HG03575 (cell line): ENCODE measurements around the gene UBL4A.

ENCODE experiments used
- ATAC-seq: cut with Tn5 transposase; IDR thresholded peaks from one replicate; pipeline ENCODE4 v1.9.1; 2021; ENCODE audit not compliant: unreplicated experiment, insufficient number of reproducible peaks, low FRiP score; ENCODE audit errors: extremely low read depth

Gene UBL4A

GRCh38 chrX:154444755-154445246, 41.6 kb downstream of the UBL4A start:
- no peak for ATAC-seq

DNA sequence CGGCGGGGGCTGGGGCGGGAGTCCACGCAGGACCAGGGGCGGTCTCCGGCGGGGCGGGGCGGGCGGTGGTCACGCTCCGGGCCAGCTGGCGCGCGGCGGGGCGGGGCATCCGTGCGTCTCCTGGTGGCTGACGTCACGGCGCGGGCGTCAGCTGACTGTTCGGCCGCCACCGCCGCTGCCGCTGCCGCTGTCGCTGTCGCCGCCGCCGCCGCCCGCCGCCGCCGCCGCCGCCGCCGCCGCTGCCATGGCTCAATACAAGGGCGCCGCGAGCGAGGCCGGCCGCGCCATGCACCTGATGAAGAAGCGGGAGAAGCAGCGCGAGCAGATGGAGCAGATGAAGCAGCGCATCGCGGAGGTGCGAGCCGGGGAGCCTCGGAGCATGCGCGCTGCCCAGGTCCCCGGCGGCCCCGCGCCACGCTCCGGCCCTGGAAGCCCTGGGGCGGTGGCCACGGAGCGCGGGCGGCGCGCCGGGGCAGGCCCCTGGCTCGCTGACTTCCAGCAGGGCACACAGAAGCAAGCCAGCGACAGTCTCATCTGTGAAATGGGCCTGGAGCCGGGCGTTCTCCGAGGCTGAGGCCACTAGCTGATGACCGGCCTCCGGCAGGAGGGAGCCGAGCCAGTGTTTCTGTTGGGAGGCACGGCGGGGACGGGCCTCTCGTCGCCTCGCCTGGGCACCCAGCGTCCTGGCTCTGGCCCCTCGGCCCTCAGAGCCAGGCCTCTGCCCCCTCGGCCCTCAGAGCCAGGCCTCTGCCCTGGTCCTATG, 42.2 kb downstream of the UBL4A start, which contains the start of gene FAM50A:
Gene FAM50A (plus strand): TSS at position 150 of the 763 bp plus-strand sequence. CDS start 95 bp downstream, at position 245.
- no peak for ATAC-seq

GRCh38 chrX:154443479-154443910, 42.9 kb downstream of the UBL4A start:
- no peak for ATAC-seq

- no peak for ATAC-seq
Observed at GRCh38 chrX:154441984-154442707, 44.3 kb downstream of the UBL4A start.

DNA sequence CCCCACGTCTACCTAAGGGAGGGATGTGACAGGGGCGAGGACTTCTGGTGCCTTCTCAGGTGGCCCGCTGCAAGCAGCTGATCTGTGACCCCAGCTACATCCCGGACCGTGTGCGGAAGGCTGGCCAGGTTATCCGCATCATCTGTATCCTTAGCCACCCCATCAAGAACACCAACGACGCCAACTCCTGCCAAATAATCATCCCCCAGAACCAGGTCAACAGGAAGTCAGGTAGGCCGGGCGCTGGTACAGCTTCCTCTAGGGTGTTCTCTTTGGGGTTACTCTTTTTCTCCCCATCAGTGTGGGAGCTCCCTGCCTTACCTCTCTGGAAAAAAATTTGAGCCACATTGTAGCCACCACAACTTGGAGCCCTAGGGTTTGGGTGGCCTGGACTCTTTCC, 44.9 kb downstream of the UBL4A start:
- ATAC-seq: no peak

DNA sequence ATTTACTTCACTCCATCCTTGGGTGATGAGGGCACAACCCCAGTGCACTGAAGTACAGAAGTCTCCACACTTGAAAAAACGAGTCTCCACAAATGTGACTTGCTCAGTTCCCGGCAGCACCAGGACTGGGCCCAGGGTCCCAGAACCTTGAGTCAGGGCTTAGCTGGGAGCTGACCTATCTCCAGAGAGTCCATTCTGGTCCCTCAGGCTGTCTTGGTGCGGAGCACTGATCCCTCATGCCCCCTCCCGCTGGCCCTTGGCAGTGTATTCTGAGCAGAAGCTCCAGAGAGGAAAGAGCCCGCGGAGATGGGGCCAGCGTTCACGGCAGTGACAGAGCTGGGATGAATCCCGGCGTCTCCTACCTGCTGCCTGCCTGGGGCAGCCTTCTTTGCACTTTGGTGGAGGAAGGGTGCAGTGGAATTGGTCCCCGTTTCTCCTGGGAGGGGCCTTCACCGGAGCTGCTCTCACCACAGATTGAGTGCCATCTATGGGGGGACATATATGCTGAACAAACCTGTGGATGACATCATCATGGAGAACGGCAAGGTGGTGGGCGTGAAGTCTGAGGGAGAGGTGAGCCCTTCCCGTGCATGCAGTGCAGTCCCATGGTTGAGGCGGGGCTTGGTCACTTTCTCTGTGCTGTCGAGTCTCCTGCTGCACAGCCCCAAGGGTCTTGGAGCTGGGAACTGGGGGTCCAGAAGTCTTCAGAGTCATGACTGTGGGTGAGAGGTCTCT, 45.6 kb downstream of the UBL4A start:
- ATAC-seq: no peak

- ATAC-seq: no peak
Observed at GRCh38 chrX:154439841-154440240, 46.6 kb downstream of the UBL4A start.

GRCh38 chrX:154437971-154438893, 48.2 kb downstream of the UBL4A start:
- no peak for ATAC-seq

- no peak for ATAC-seq
Observed at GRCh38 chrX:154436983-154437752, 49.2 kb downstream of the UBL4A start, which contains the start of gene GDI1. Gene GDI1, plus strand, starts transcription at chrX:154437154. Its CDS starts 101 bp downstream, at chrX:154437255.

- ATAC-seq: no peak
Observed at GRCh38 chrX:154436374-154436982, 49.9 kb downstream of the UBL4A start.

DNA sequence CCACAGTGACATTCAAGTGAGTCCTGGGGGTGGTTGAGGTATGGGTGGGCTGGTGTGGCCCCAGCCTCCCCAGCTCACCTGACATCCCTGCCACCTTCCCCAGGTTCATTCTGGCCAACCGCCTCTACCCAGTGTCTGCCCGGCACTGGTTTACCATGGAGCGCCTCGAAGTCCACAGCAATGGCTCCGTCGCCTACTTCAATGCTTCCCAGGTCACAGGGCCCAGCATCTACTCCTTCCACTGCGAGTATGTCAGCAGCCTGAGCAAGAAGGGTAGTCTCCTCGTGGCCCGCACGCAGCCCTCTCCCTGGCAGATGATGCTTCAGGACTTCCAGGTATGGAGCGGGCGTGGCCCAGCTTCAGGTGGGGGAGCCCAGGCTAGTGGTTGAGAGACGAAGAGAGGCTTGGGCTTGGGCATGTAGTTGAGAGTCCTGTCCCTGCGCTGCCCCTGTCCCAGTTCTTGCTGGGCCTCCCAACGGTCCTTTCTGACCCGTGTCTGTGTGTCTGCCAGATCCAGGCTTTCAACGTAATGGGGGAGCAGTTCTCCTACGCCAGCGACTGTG, 51.2 kb downstream of the UBL4A start:
- ATAC-seq: no peak

DNA sequence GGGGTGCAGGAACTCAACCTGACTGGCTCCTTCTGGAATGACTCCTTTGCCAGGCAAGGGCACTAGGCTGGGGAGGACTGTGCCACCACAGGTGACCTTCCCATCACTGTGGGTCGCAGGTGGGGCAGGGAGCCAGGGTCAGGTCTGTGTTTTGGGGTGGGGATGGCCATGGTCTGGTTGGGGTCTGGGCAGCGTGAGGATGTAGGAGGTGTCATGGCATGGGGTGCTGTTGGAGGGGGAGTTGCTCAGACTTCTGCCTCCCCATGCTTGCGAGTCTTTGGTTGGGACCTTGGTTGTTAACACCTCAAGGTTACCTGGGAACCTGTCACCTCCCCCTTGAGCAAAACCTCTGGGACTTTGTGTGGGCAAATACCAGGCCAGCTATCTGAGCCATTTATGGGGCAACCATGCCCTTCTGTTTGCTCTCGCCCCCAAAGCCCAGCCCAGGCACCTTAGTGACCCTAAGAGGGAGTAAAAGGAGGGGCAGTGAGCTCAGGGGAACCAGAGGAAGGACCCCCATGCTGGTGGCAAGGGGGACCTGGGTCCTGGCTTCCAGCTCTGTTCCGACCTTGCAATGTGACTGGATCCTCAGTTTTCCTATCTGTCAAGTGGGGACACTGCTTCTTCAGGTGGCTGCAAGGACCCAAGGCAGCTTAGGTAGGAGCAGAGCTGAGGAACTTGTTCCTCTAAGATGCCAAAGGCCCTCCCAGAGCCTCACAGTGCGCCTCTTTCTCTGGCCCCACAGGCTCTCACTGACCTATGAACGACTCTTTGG, 51.8 kb downstream of the UBL4A start:
- ATAC-seq: no peak
